Spleen (tissue), 7 donors: ENCODE results near the gene AKAP11.

Source experiments
- POLR2A ChIP-seq, 3 donors: fragments of 450-650 bp; IDR thresholded peaks; one replicate each; pipeline ENCODE4 v1.5.1; 2017; ENCODE audit warnings: antibody characterized with exemption in 3 of 3, mild to moderate bottlenecking in 1 of 3
- POLR2AphosphoS5 ChIP-seq, 3 donors: sonication (generic); formaldehyde crosslinking; IDR thresholded peaks; one replicate each; pipeline ENCODE4 v1.5.1; 2017; ENCODE audit warnings: antibody characterized with exemption in 3 of 3
- TF ChIP-seq, protein P1 (sequence below), 11 experiments: fragments of 200-600 bp in 7 of 11; fragments of 450-650 bp in 4 of 11; sonication (generic) in 4 of 11; IDR thresholded peaks in 8 of 11; conservative IDR thresholded peaks in 3 of 11; 1 replicate in 7 of 11; 2 replicates in 4 of 11; pipeline versions ENCODE4 v1.4.0 to v1.8.0; 2016 to 2021; ENCODE audit warnings: antibody characterized with exemption in 11 of 11, inconsistent platforms in 4 of 11, mild to moderate bottlenecking in 1 of 11
- donor health status: DM: no; HTN: no; CAD: no; lungs with moderate emphysema.
- donor health status: DM: no; HTN: no; CAD: no.
- donor health status: DM: no; HTN: no; CAD: no.

DNA sequence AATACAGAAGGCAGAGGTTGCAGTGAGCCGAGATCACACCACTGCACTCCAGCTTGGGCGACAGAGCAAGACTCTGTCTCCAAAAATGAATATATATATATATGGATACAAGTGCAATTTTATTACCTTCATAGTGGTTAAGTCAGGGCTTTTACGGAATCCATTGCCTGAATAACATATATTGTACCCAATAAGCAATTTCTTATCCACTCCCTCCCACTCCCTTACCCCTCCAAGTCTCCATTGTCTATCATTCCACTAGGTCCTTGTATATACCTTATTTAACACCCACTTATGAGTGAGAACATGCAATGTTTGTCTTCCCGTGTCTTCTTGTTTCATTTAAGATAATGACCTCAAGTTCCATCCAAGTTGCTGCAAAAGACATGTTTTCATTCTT lies 48.3 kb upstream of the AKAP11 start:
- no peak for TF ChIP-seq POLR2A (IDR thresholded peaks at IDR 0.05)
- no peak for TF ChIP-seq POLR2AphosphoS5 (IDR thresholded peaks at IDR 0.05)
- TF ChIP-seq, protein P1, sequence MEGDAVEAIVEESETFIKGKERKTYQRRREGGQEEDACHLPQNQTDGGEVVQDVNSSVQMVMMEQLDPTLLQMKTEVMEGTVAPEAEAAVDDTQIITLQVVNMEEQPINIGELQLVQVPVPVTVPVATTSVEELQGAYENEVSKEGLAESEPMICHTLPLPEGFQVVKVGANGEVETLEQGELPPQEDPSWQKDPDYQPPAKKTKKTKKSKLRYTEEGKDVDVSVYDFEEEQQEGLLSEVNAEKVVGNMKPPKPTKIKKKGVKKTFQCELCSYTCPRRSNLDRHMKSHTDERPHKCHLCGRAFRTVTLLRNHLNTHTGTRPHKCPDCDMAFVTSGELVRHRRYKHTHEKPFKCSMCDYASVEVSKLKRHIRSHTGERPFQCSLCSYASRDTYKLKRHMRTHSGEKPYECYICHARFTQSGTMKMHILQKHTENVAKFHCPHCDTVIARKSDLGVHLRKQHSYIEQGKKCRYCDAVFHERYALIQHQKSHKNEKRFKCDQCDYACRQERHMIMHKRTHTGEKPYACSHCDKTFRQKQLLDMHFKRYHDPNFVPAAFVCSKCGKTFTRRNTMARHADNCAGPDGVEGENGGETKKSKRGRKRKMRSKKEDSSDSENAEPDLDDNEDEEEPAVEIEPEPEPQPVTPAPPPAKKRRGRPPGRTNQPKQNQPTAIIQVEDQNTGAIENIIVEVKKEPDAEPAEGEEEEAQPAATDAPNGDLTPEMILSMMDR (IDR thresholded peaks at IDR 0.05 in 8 of 11, conservative IDR thresholded peaks at IDR 0.05 in 3 of 11), result no peak
